H9 (cell line): ENCODE measurements around the gene RBMS3. TPM values are rescaled to one million over a fixed set of nuclear protein-coding genes. Genes with fewer than 3 reads are reported as not detected.

ENCODE experiments used
- DNase-seq: peaks from one replicate; pipeline ENCODE4 v3.0.0-alpha.2; 2017
- H2AFZ ChIP-seq: one replicate; pipeline ENCODE4 v1.6.1; 2013; ENCODE audit warnings: mild to moderate bottlenecking, low read length, control low read depth, moderate library complexity
- H2AK5ac ChIP-seq: 2 replicates; pipeline ENCODE4 v1.6.1; 2013; ENCODE audit warnings: low read length, control low read depth, mixed read lengths; ENCODE audit not compliant: insufficient read length
- H2BK120ac ChIP-seq: one replicate; pipeline ENCODE4 v1.6.1; 2013; ENCODE audit warnings: low read depth, mild to moderate bottlenecking, low read length, control low read depth, inconsistent platforms; ENCODE audit not compliant: poor library complexity, severe bottlenecking
- H2BK12ac ChIP-seq: 2 replicates; pipeline ENCODE4 v1.6.1; 2013; ENCODE audit warnings: low read length, control low read depth, mixed read lengths, low read depth; ENCODE audit not compliant: insufficient read length
- H2BK15ac ChIP-seq: 2 replicates; pipeline ENCODE4 v1.6.1; 2013; ENCODE audit warnings: low read depth, low read length, control low read depth
- H2BK20ac ChIP-seq: one replicate; pipeline ENCODE4 v1.6.1; 2013; ENCODE audit warnings: low read depth, mild to moderate bottlenecking, low read length, control low read depth, inconsistent platforms; ENCODE audit not compliant: poor library complexity, severe bottlenecking
- H2BK5ac ChIP-seq: 2 replicates; pipeline ENCODE4 v1.6.1; 2013; ENCODE audit warnings: low read length, control low read depth, mixed read lengths; ENCODE audit not compliant: insufficient read length
- H3K14ac ChIP-seq: 2 replicates; pipeline ENCODE4 v1.6.1; 2013; ENCODE audit warnings: low read length, control low read depth; ENCODE audit not compliant: insufficient read depth
- H3K18ac ChIP-seq: 2 replicates; pipeline ENCODE4 v1.6.1; 2013; ENCODE audit warnings: low read depth, mild to moderate bottlenecking, mixed read lengths, low read length, control low read depth; ENCODE audit not compliant: insufficient read length
- H3K23ac ChIP-seq: 2 replicates; pipeline ENCODE4 v1.6.1; 2013; ENCODE audit warnings: low read length, control low read depth, mixed read lengths, low read depth; ENCODE audit not compliant: insufficient read length
- H3K23me2 ChIP-seq: 2 replicates; pipeline ENCODE4 v1.6.1; 2013; ENCODE audit warnings: low read depth, mild to moderate bottlenecking, mixed read lengths, low read length, control low read depth; ENCODE audit not compliant: insufficient read length, poor library complexity, severe bottlenecking
- H3K27ac ChIP-seq: 2 replicates; pipeline ENCODE4 v1.5.1; 2013; ENCODE audit warnings: low read length, control low read depth, mixed read lengths, low read depth; ENCODE audit not compliant: insufficient read length
- H3K27me3 ChIP-seq: 2 replicates; pipeline ENCODE4 v1.6.1; 2013; ENCODE audit warnings: low read length, control low read depth, inconsistent platforms; ENCODE audit not compliant: insufficient read depth
- H3K4ac ChIP-seq: 2 replicates; pipeline ENCODE4 v1.6.1; 2013; ENCODE audit warnings: low read depth, mild to moderate bottlenecking, control low read depth, inconsistent platforms, low read length, moderate library complexity
- H3K4me1 ChIP-seq: 2 replicates; pipeline ENCODE4 v1.6.1; 2013; ENCODE audit warnings: low read length, control low read depth, inconsistent platforms; ENCODE audit not compliant: insufficient read depth
- H3K4me2 ChIP-seq: 2 replicates; pipeline ENCODE4 v1.6.1; 2013; ENCODE audit warnings: low read length, control low read depth, mixed read lengths; ENCODE audit not compliant: insufficient read length, insufficient read depth
- H3K56ac ChIP-seq: 2 replicates; pipeline ENCODE4 v1.6.1; 2013; ENCODE audit warnings: low read depth, mild to moderate bottlenecking, mixed read lengths, low read length, control low read depth; ENCODE audit not compliant: insufficient read length
- H3K79me1 ChIP-seq: 2 replicates; pipeline ENCODE4 v1.6.1; 2013; ENCODE audit warnings: low read depth, mild to moderate bottlenecking, moderate library complexity, low read length, control low read depth, inconsistent platforms; ENCODE audit not compliant: insufficient read depth, poor library complexity, severe bottlenecking
- H3K79me2 ChIP-seq: 2 replicates; pipeline ENCODE4 v1.6.1; 2013; ENCODE audit warnings: low read length, control low read depth, inconsistent platforms; ENCODE audit not compliant: insufficient read depth
- H3K9ac ChIP-seq: 2 replicates; pipeline ENCODE4 v1.6.1; 2013; ENCODE audit warnings: low read length, control low read depth, mixed read lengths; ENCODE audit not compliant: insufficient read length; ENCODE audit errors: extremely low read depth
- H3K9me3 ChIP-seq: one replicate; pipeline ENCODE4 v1.6.1; 2013; ENCODE audit warnings: low read depth, low read length, inconsistent platforms; ENCODE audit not compliant: control insufficient read depth
- H3T11ph ChIP-seq: one replicate; pipeline ENCODE4 v1.6.1; 2013; ENCODE audit warnings: mild to moderate bottlenecking, low read length, control low read depth, inconsistent platforms
- H4K20me1 ChIP-seq: one replicate; pipeline ENCODE4 v1.6.1; 2013; ENCODE audit not compliant: control insufficient read depth, insufficient read length, insufficient read depth
- H4K5ac ChIP-seq: 2 replicates; pipeline ENCODE4 v1.6.1; 2013; ENCODE audit warnings: low read depth, mild to moderate bottlenecking, mixed read lengths, low read length, control low read depth; ENCODE audit not compliant: insufficient read length
- H4K8ac ChIP-seq: replicated peaks from 2 replicates; pipeline ENCODE4 v1.6.1; 2013; ENCODE audit warnings: low read length, control low read depth, mixed read lengths, low read depth; ENCODE audit not compliant: insufficient read length
- H4K91ac ChIP-seq: 2 replicates; pipeline ENCODE4 v1.6.1; 2013; ENCODE audit warnings: low read depth, mild to moderate bottlenecking, moderate library complexity, mixed read lengths, low read length, control low read depth; ENCODE audit not compliant: insufficient read length
- H3K27ac Mint-ChIP-seq, 3 experiments: 2 replicates in 2 of 3; 3 replicates in 1 of 3; pipeline ENCODE4 v1.8.0; 2020 to 2021; ENCODE audit warnings: mixed read lengths in 3 of 3, mild to moderate bottlenecking in 1 of 3, moderate library complexity in 1 of 3
- H3K27me3 Mint-ChIP-seq: 2 replicates; pipeline ENCODE4 v1.8.0; 2021; ENCODE audit warnings: low read depth, mild to moderate bottlenecking, moderate library complexity, mixed read lengths
- H3K36me3 Mint-ChIP-seq, 3 experiments: 2 replicates in 2 of 3; 3 replicates in 1 of 3; pipeline ENCODE4 v1.8.0; 2020 to 2021; ENCODE audit warnings: low read depth in 3 of 3, mixed read lengths in 3 of 3; ENCODE audit not compliant: insufficient read depth in 1 of 3
- H3K4me1 Mint-ChIP-seq, 2 experiments: 2 replicates each; pipeline ENCODE4 v1.8.0; 2020; ENCODE audit warnings: mixed read lengths in 2 of 2
- H3K4me3 Mint-ChIP-seq, 2 experiments: 2 replicates in 1 of 2; 3 replicates in 1 of 2; pipeline ENCODE4 v1.8.0; 2020 to 2021; ENCODE audit warnings: mild to moderate bottlenecking in 2 of 2, mixed read lengths in 2 of 2, moderate library complexity in 1 of 2
- H3K9me3 Mint-ChIP-seq, 2 experiments: 2 replicates in 1 of 2; 3 replicates in 1 of 2; pipeline ENCODE4 v1.8.0; 2020; ENCODE audit warnings: mild to moderate bottlenecking in 2 of 2, mixed read lengths in 2 of 2, moderate library complexity in 1 of 2
- WGBS: extraction: QIAGEN DNeasy Blood & Tissue Kit; methylation state at CpG from one replicate; pipeline ENCODE4 v1.1.7; 2013; ENCODE audit warnings: missing lambda C conversion rate, low lambda C conversion rate, mixed read lengths; ENCODE audit not compliant: insufficient read length; ENCODE audit errors: extremely low coverage; 5-methylcytosine and 5-hydroxymethylcytosine counted together
- total RNA-seq: library from RNA; stranded (reverse); gene quantifications from 2 replicates; pipeline ENCODE4 v1.2.1, GENCODE V29; 2021
- TF ChIP-seq, protein P1 (sequence below): fragments of 200-600 bp; sonication (generic); conservative IDR thresholded peaks from 3 replicates; pipeline ENCODE4 v1.8.0; 2021; ENCODE audit warnings: antibody characterized with exemption, mild to moderate bottlenecking

The RBMS3 gene
- total RNA-seq, 1 experiment from 2014 or later: 8.1 TPM

DNA sequence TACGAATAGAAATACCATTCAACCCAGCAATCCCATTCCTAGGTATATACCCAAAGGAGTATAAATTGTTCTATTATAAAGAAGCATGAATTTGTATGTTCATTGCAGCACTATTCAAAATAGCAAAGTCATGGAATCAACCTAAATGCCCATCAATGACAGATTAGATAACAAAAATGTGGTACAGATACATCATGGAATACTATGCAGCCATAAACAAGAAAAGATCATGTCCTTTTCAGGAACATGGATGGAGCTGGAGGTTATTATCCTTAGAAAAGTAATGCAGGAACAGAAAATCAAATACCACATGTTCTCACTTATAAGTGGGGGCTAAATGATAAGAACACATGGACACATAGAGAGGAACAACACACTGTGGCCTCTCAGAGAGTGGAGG is 571.9 kb downstream of the RBMS3 start:
- no peaks in the 10 kb centered on the region for H3K79me2 ChIP-seq
- no peak overlapping the region for H4K8ac ChIP-seq
- no peaks in the 10 kb centered on the region for H3K79me1 ChIP-seq
- no peak overlapping the region for H2BK12ac ChIP-seq
- no peak for DNase-seq
- Mint-ChIP-seq H3K9me3 (peaks cover 7 to 10% of the 10 kb centered on the region in 2 experiments; a peak in 2 of 5 replicates), H3K4me3 (no peak overlapping the region), H3K36me3 (peaks cover 2 to 7% (median 4%) of the 10 kb centered on the region in 3 experiments; a peak in 3 of 7 replicates), H3K27ac (no peak overlapping the region), H3K27me3 (no peaks in the 10 kb centered on the region), H3K4me1 (peaks cover 13% of the 10 kb centered on the region in 2 experiments)
- H3K27me3 ChIP-seq: no peaks in the 10 kb centered on the region
- no peaks in the 10 kb centered on the region for H3K23me2 ChIP-seq
- no peak overlapping the region for H2BK20ac ChIP-seq
- no peak overlapping the region for H4K91ac ChIP-seq
- TF ChIP-seq, protein P1, sequence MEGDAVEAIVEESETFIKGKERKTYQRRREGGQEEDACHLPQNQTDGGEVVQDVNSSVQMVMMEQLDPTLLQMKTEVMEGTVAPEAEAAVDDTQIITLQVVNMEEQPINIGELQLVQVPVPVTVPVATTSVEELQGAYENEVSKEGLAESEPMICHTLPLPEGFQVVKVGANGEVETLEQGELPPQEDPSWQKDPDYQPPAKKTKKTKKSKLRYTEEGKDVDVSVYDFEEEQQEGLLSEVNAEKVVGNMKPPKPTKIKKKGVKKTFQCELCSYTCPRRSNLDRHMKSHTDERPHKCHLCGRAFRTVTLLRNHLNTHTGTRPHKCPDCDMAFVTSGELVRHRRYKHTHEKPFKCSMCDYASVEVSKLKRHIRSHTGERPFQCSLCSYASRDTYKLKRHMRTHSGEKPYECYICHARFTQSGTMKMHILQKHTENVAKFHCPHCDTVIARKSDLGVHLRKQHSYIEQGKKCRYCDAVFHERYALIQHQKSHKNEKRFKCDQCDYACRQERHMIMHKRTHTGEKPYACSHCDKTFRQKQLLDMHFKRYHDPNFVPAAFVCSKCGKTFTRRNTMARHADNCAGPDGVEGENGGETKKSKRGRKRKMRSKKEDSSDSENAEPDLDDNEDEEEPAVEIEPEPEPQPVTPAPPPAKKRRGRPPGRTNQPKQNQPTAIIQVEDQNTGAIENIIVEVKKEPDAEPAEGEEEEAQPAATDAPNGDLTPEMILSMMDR: no peak
- no peak overlapping the region for H2BK120ac ChIP-seq
- H3K4me2 ChIP-seq: no peak overlapping the region
- H2BK5ac ChIP-seq: no peak overlapping the region
- no peak overlapping the region for H3T11ph ChIP-seq
- no peak overlapping the region for H3K56ac ChIP-seq
- H3K23ac ChIP-seq: no peak overlapping the region
- H4K20me1 ChIP-seq: no peaks in the 10 kb centered on the region
- no CpG with 5 or more reads among the region's 1 CpG for WGBS
- H3K27ac ChIP-seq: no peak overlapping the region
- H2AK5ac ChIP-seq: no peak overlapping the region
- H3K9me3 ChIP-seq: no peaks in the 10 kb centered on the region
- no peak overlapping the region for H4K5ac ChIP-seq
- H2AFZ ChIP-seq: no peak overlapping the region
- H3K4ac ChIP-seq: no peak overlapping the region
- no peak overlapping the region for H3K18ac ChIP-seq
- H2BK15ac ChIP-seq: no peak overlapping the region
- no peaks in the 10 kb centered on the region for H3K4me1 ChIP-seq
- no peak overlapping the region for H3K9ac ChIP-seq
- H3K14ac ChIP-seq: no peak overlapping the region
